ES-I3 (cell line): Measurements from ENCODE around the gene ZC3H15.

Experiments
- H3K36me3 ChIP-seq: 2 replicates; pipeline ENCODE4 v1.6.1; 2013; ENCODE audit warnings: mild to moderate bottlenecking, low read length, control low read depth, moderate library complexity; ENCODE audit not compliant: insufficient read depth
- H3K4me1 ChIP-seq: 2 replicates; pipeline ENCODE4 v1.6.1; 2013; ENCODE audit warnings: mild to moderate bottlenecking, control low read depth, low read length; ENCODE audit not compliant: insufficient read depth
- H3K9ac ChIP-seq: 2 replicates; pipeline ENCODE4 v1.6.1; 2013; ENCODE audit warnings: low read depth, mild to moderate bottlenecking, low read length, moderate library complexity
- H3K9me3 ChIP-seq: 2 replicates; pipeline ENCODE4 v1.6.1; 2013; ENCODE audit warnings: mild to moderate bottlenecking, low read length, moderate library complexity; ENCODE audit not compliant: control insufficient read depth, insufficient read depth

Gene ZC3H15

GRCh38 chr2:186542002-186542401, 55.9 kb downstream of the ZC3H15 start:
- H3K9me3 ChIP-seq: no peaks in the 10 kb centered on the region
- H3K4me1 ChIP-seq: peaks cover 43% of the 10 kb centered on the region
- no peaks in the 10 kb centered on the region for H3K36me3 ChIP-seq
- H3K9ac ChIP-seq: no peak overlapping the region

GRCh38 chr2:186543561-186544131, 57.6 kb downstream of the ZC3H15 start:
- Histone ChIP-seq H3K9ac (no peak overlapping the region; the same call in 1 of the 2 replicates), H3K9me3 (no peaks in the 10 kb centered on the region; the same call in 1 of the 2 replicates), H3K36me3 (no peaks in the 10 kb centered on the region), H3K4me1 (peaks cover 43% of the 10 kb centered on the region)

- no peaks in the 10 kb centered on the region for H3K36me3 ChIP-seq
- no peaks in the 10 kb centered on the region; the same call in 1 of the 2 replicates for H3K9me3 ChIP-seq
- peaks cover 43% of the 10 kb centered on the region for H3K4me1 ChIP-seq
- H3K9ac ChIP-seq: no peak overlapping the region; the same call in 1 of the 2 replicates
Observed at GRCh38 chr2:186544255-186544675, 58.2 kb downstream of the ZC3H15 start.

- no peaks in the 10 kb centered on the region for H3K36me3 ChIP-seq
- no peaks in the 10 kb centered on the region; the same call in 1 of the 2 replicates for H3K9me3 ChIP-seq
- H3K4me1 ChIP-seq: peaks cover 35% of the 10 kb centered on the region
- no peak overlapping the region for H3K9ac ChIP-seq
Observed at GRCh38 chr2:186546846-186547245, 60.8 kb downstream of the ZC3H15 start.

GRCh38 chr2:186551323-186552050, 65.4 kb downstream of the ZC3H15 start:
- H3K9me3 ChIP-seq: no peaks in the 10 kb centered on the region; the same call in 1 of the 2 replicates
- H3K9ac ChIP-seq: no peak overlapping the region
- H3K4me1 ChIP-seq: 0 out of 2 replicates have a peak, but pooled peaks cover 4% of the 10 kb centered on the region
- no peaks in the 10 kb centered on the region for H3K36me3 ChIP-seq

GRCh38 chr2:186554429-186554828, 68.4 kb downstream of the ZC3H15 start:
- Histone ChIP-seq H3K9me3 (no peaks in the 10 kb centered on the region), H3K4me1 (0 out of 2 replicates have a peak, but pooled peaks cover 3% of the 10 kb centered on the region), H3K36me3 (no peaks in the 10 kb centered on the region), H3K9ac (no peak overlapping the region)

- H3K9ac ChIP-seq: no peak overlapping the region
- 0 out of 2 replicates have a peak, but pooled peaks cover 3% of the 10 kb centered on the region for H3K4me1 ChIP-seq
- no peaks in the 10 kb centered on the region for H3K36me3 ChIP-seq
- H3K9me3 ChIP-seq: no peaks in the 10 kb centered on the region
Observed at GRCh38 chr2:186554850-186555671, 69.0 kb downstream of the ZC3H15 start.

GRCh38 chr2:186558512-186559276, 72.6 kb downstream of the ZC3H15 start:
- Histone ChIP-seq H3K4me1 (peaks cover 10% of the 10 kb centered on the region), H3K9me3 (peaks cover 10% of the 10 kb centered on the region; the same call in 1 of the 2 replicates), H3K9ac (no peak overlapping the region), H3K36me3 (no peaks in the 10 kb centered on the region)
